Natural killer cell (primary cell): Measurements from ENCODE around the gene SPAG16. TPM values are rescaled to one million over a fixed set of nuclear protein-coding genes. Genes with fewer than 3 reads are reported as not detected.

Experiments
- ATAC-seq, 3 donors: fragments of 150-1000 bp in 2 of 3; fragments of 200-7000 bp in 1 of 3; cut with Tn5 transposase; 1 replicate in 1 of 3; 2 replicates in 2 of 3; pipeline ENCODE4 v1.10.0; 2021; ENCODE audit warnings: mild to moderate bottlenecking in 2 of 3, moderate library complexity in 2 of 3
- DNase-seq, 2 donors: peaks; one replicate each; pipeline versions ENCODE4 v3.0.0 to v3.0.0-alpha.2; 2013 to 2021; ENCODE audit warnings: mixed read lengths in 1 of 2
- H3K27ac ChIP-seq: one replicate; pipeline ENCODE4 v1.5.1; 2013; ENCODE audit warnings: mild to moderate bottlenecking, low read length
- H3K27me3 ChIP-seq: one replicate; pipeline ENCODE4 v1.6.1; 2013; ENCODE audit warnings: low read length; ENCODE audit not compliant: control insufficient read depth, insufficient read depth
- H3K36me3 ChIP-seq: one replicate; pipeline ENCODE4 v1.6.1; 2013; ENCODE audit warnings: low read length; ENCODE audit not compliant: control insufficient read depth, insufficient read depth
- H3K4me1 ChIP-seq: one replicate; pipeline ENCODE4 v1.6.1; 2013; ENCODE audit warnings: low read length; ENCODE audit not compliant: control insufficient read depth, insufficient read depth
- H3K4me3 ChIP-seq: one replicate; pipeline ENCODE4 v1.5.1; 2013; ENCODE audit warnings: low read length
- H3K9me3 ChIP-seq: one replicate; pipeline ENCODE4 v1.6.1; 2013; ENCODE audit warnings: low read length; ENCODE audit not compliant: control insufficient read depth, insufficient read depth
- H3K27ac Mint-ChIP-seq, 2 donors: one replicate each; pipeline ENCODE4 v1.8.0; 2022; ENCODE audit warnings: mild to moderate bottlenecking in 2 of 2, mixed read lengths in 2 of 2, moderate library complexity in 1 of 2
- H3K27me3 Mint-ChIP-seq, 2 donors: one replicate each; pipeline ENCODE4 v1.8.0; 2022; ENCODE audit warnings: low read depth in 2 of 2, mixed read lengths in 2 of 2
- H3K36me3 Mint-ChIP-seq: one replicate; pipeline ENCODE4 v1.8.0; 2022; ENCODE audit warnings: mixed read lengths
- H3K4me1 Mint-ChIP-seq, 2 donors: one replicate each; pipeline ENCODE4 v1.8.0; 2022; ENCODE audit warnings: mixed read lengths in 2 of 2
- H3K4me3 Mint-ChIP-seq: one replicate; pipeline ENCODE4 v1.8.0; 2022; ENCODE audit warnings: mild to moderate bottlenecking, moderate library complexity, mixed read lengths
- H3K9me3 Mint-ChIP-seq, 2 donors: one replicate each; pipeline ENCODE4 v1.8.0; 2022; ENCODE audit warnings: mixed read lengths in 2 of 2
- CTCF ChIP-seq: fragments of 200-600 bp; IDR thresholded peaks from one replicate; pipeline ENCODE4 v1.8.0; 2022; ENCODE audit warnings: antibody characterized with exemption
- WGBS: methylation state at CpG from one replicate; pipeline ENCODE4 v1.1.7; 2013; ENCODE audit warnings: missing lambda C conversion rate; ENCODE audit not compliant: insufficient coverage; 5-methylcytosine and 5-hydroxymethylcytosine counted together
- intact Hi-C: fragments of 100-400 bp; cut with micrococcal nuclease; formaldehyde crosslinking; loops from one replicate; pipeline ENCODE4 v1.14.2; 2022
- total RNA-seq, 4 donors: library from RNA; stranded (reverse); fragments of 120-200 nt in 1 of 4; gene quantifications; one replicate each; pipeline versions ENCODE4 v1.2.3 to v1.2.4, GENCODE V29; 2013 to 2022

Gene SPAG16
- total RNA-seq, 3 donors from 2014 or later (not counting 1 experiment from before 2014, with no cell fraction given) = 3.5 to 5.8 (median 4.0) TPM

- intact Hi-C loops = no loop called here
- H3K27me3 Mint-ChIP-seq = no peaks in the 10 kb centered on the region
- H3K27ac Mint-ChIP-seq = no peak overlapping the region
Observed at GRCh38 chr2:214255046-214255445, 970.8 kb downstream of the SPAG16 start.

GRCh38 chr2:214261683-214262082, 977.4 kb downstream of the SPAG16 start:
- Mint-ChIP-seq H3K36me3 (no peaks in the 10 kb centered on the region), H3K4me3 (no peak overlapping the region), H3K27me3 (no peaks in the 10 kb centered on the region), H3K4me1 (no peaks in the 10 kb centered on the region), H3K27ac (no peak overlapping the region), H3K9me3 (peaks cover 11 to 14% of the 10 kb centered on the region in 2 donors)
- no peak for TF ChIP-seq CTCF
- DNase-seq (no peak), ATAC-seq (no peak)
- Histone ChIP-seq H3K27me3 (no peaks in the 10 kb centered on the region), H3K36me3 (no peaks in the 10 kb centered on the region), H3K4me1 (no peaks in the 10 kb centered on the region), H3K9me3 (no peaks in the 10 kb centered on the region), H3K27ac (no peak overlapping the region), H3K4me3 (no peak overlapping the region)
- intact Hi-C loops = no loop called here
- WGBS = no CpG with 5 or more reads among the region's 1 CpG

More at GRCh38 chr2:214255046-214255445, 970.8 kb downstream of the SPAG16 start:
- Mint-ChIP-seq H3K4me3 (no peak overlapping the region), H3K9me3 (peaks cover 5 to 13% of the 10 kb centered on the region in 2 donors), H3K36me3 (no peaks in the 10 kb centered on the region), H3K4me1 (no peaks in the 10 kb centered on the region)
- H3K9me3 ChIP-seq = no peaks in the 10 kb centered on the region
- DNase-seq (no peak), ATAC-seq (no peak)
- H3K36me3 ChIP-seq = no peaks in the 10 kb centered on the region
- no peak overlapping the region for H3K27ac ChIP-seq
- TF ChIP-seq CTCF = no peak
- no peaks in the 10 kb centered on the region for H3K4me1 ChIP-seq
- H3K27me3 ChIP-seq = no peaks in the 10 kb centered on the region
- no peak overlapping the region for H3K4me3 ChIP-seq
- no CpG with 5 or more reads among the region's 1 CpG for WGBS

- ATAC-seq (no peak), DNase-seq (no peak)
- 73% methylated on average over 1 of the region's 1 CpG for WGBS
- Histone ChIP-seq H3K9me3 (no peaks in the 10 kb centered on the region), H3K4me1 (no peaks in the 10 kb centered on the region), H3K36me3 (no peaks in the 10 kb centered on the region), H3K27ac (no peak overlapping the region), H3K4me3 (no peak overlapping the region), H3K27me3 (no peaks in the 10 kb centered on the region)
- Mint-ChIP-seq H3K27ac (no peak overlapping the region), H3K36me3 (no peaks in the 10 kb centered on the region), H3K27me3 (no peaks in the 10 kb centered on the region), H3K4me1 (no peaks in the 10 kb centered on the region), H3K9me3 (peaks cover 10% of the 10 kb centered on the region in 2 donors), H3K4me3 (no peak overlapping the region)
- intact Hi-C loops = no loop called here
- TF ChIP-seq CTCF = no peak
Observed at GRCh38 chr2:214264171-214264570, 979.9 kb downstream of the SPAG16 start.

GRCh38 chr2:214265991-214266489, 981.8 kb downstream of the SPAG16 start:
- Histone ChIP-seq H3K9me3 (no peaks in the 10 kb centered on the region), H3K4me3 (no peak overlapping the region), H3K27ac (no peak overlapping the region), H3K27me3 (no peaks in the 10 kb centered on the region), H3K4me1 (no peaks in the 10 kb centered on the region), H3K36me3 (no peaks in the 10 kb centered on the region)
- Mint-ChIP-seq H3K27ac (no peak overlapping the region), H3K4me1 (no peaks in the 10 kb centered on the region), H3K36me3 (no peaks in the 10 kb centered on the region), H3K9me3 (peaks cover 2 to 5% of the 10 kb centered on the region in 2 donors), H3K27me3 (no peaks in the 10 kb centered on the region), H3K4me3 (no peak overlapping the region)
- DNase-seq (no peak), ATAC-seq (no peak)
- 100% methylated on average over 1 of the region's 3 CpGs for WGBS
- no peak for TF ChIP-seq CTCF
- intact Hi-C loops = no loop called here
